DND-41 (cell line): ENCODE results near the gene DNAJC12.

ENCODE experiments used
- ATAC-seq: fragments of 200-7000 bp; cut with Tn5 transposase; 3 replicates; pipeline ENCODE4 v1.9.1; 2021; ENCODE audit warnings: low read depth; ENCODE audit not compliant: insufficient read depth
- DNase-seq: peaks from one replicate; pipeline ENCODE4 v3.0.0-alpha.2; 2020
- H2AFZ ChIP-seq: 2 replicates; pipeline ENCODE4 v1.6.0; 2012; ENCODE audit warnings: low read depth, low read length
- H3K27ac ChIP-seq: 2 replicates; pipeline ENCODE4 v1.5.1; 2012; ENCODE audit warnings: low read length, inconsistent platforms
- H3K27me3 ChIP-seq: fragments of 200-600 bp; sonication (generic); 2 replicates; pipeline ENCODE4 v1.6.0; 2012; ENCODE audit warnings: low read length, mild to moderate bottlenecking, inconsistent platforms; ENCODE audit not compliant: insufficient read depth, poor library complexity
- H3K36me3 ChIP-seq: 2 replicates; pipeline ENCODE4 v1.5.1; 2012; ENCODE audit warnings: low read length, inconsistent platforms; ENCODE audit not compliant: insufficient read depth
- H3K4me1 ChIP-seq: 2 replicates; pipeline ENCODE4 v1.5.1; 2012; ENCODE audit warnings: mild to moderate bottlenecking, low read length; ENCODE audit not compliant: insufficient read depth
- H3K4me2 ChIP-seq: 2 replicates; pipeline ENCODE4 v1.6.0; 2012; ENCODE audit warnings: mild to moderate bottlenecking, moderate library complexity, low read length, inconsistent platforms; ENCODE audit not compliant: insufficient read depth
- H3K4me3 ChIP-seq, 2 experiments: fragments of 200-600 bp in 1 of 2; shearing (Covaris generic) in 1 of 2; 2 replicates each; pipeline ENCODE4 v1.5.1; 2012 to 2016; ENCODE audit warnings: inconsistent platforms in 2 of 2, low read length in 2 of 2, mild to moderate bottlenecking in 2 of 2, low read depth in 1 of 2, moderate library complexity in 1 of 2
- H3K79me2 ChIP-seq: 2 replicates; pipeline ENCODE4 v1.6.0; 2012; ENCODE audit warnings: low read length, inconsistent platforms; ENCODE audit not compliant: insufficient read depth
- H3K9ac ChIP-seq: 2 replicates; pipeline ENCODE4 v1.6.0; 2012; ENCODE audit warnings: low read depth, mild to moderate bottlenecking, inconsistent platforms, low read length, moderate library complexity
- H3K9me3 ChIP-seq: 2 replicates; pipeline ENCODE4 v1.5.1; 2012; ENCODE audit warnings: low read length, moderate library complexity, mild to moderate bottlenecking, inconsistent platforms; ENCODE audit not compliant: insufficient read depth, severe bottlenecking
- H4K20me1 ChIP-seq: 2 replicates; pipeline ENCODE4 v1.6.0; 2012; ENCODE audit warnings: low read length; ENCODE audit not compliant: insufficient read depth
- CTCF ChIP-seq: IDR thresholded peaks from 2 replicates; pipeline ENCODE4 v1.5.1; 2012; ENCODE audit warnings: borderline replicate concordance, low read length, moderate library complexity, mild to moderate bottlenecking; ENCODE audit not compliant: poor library complexity, severe bottlenecking; ENCODE audit errors: extremely low read depth
- EZH2 ChIP-seq: IDR thresholded peaks from 3 replicates; pipeline ENCODE4 v1.6.1; 2012; ENCODE audit warnings: borderline replicate concordance, low read depth, mild to moderate bottlenecking, moderate library complexity, low read length, inconsistent platforms; ENCODE audit not compliant: severe bottlenecking

DNAJC12 gene

GRCh38 chr10:67772151-67772550, 65.8 kb downstream of the DNAJC12 start:
- ATAC-seq (no peak), DNase-seq (no peak)
- Histone ChIP-seq H3K27ac (no peak overlapping the region), H3K9me3 (no peaks in the 10 kb centered on the region), H3K27me3 (peaks cover 8% of the 10 kb centered on the region), H4K20me1 (no peaks in the 10 kb centered on the region), H3K79me2 (no peaks in the 10 kb centered on the region), H2AFZ (no peak overlapping the region), H3K4me2 (no peak overlapping the region), H3K36me3 (no peaks in the 10 kb centered on the region), H3K4me1 (no peaks in the 10 kb centered on the region), H3K4me3 (no peak overlapping the region), H3K9ac (no peak overlapping the region)
- TF ChIP-seq CTCF (no peak), EZH2 (no peak)

- Histone ChIP-seq H3K36me3 (no peaks in the 10 kb centered on the region), H3K9me3 (no peaks in the 10 kb centered on the region), H3K4me3 (no peak overlapping the region), H3K27ac (no peak overlapping the region), H4K20me1 (no peaks in the 10 kb centered on the region), H3K4me1 (no peaks in the 10 kb centered on the region), H2AFZ (no peak overlapping the region), H3K4me2 (no peak overlapping the region), H3K27me3 (peaks cover 8% of the 10 kb centered on the region), H3K9ac (no peak overlapping the region), H3K79me2 (no peaks in the 10 kb centered on the region)
- TF ChIP-seq CTCF (no peak), EZH2 (no peak)
- DNase-seq, result no peak
- no peak for ATAC-seq
These were observed 66.8 kb downstream of the DNAJC12 start for GRCh38 chr10:67771200-67771599.

- Histone ChIP-seq H3K4me2 (no peak overlapping the region), H3K27me3 (peaks cover 8% of the 10 kb centered on the region)
These were observed 67.5 kb downstream of the DNAJC12 start for GRCh38 chr10:67770537-67770936.

More at GRCh38 chr10:67770537-67770936, 67.5 kb downstream of the DNAJC12 start:
- Histone ChIP-seq H2AFZ (no peak overlapping the region), H3K4me1 (peaks cover 4% of the 10 kb centered on the region; the same call in 1 of the 2 replicates), H3K9me3 (no peaks in the 10 kb centered on the region), H3K36me3 (no peaks in the 10 kb centered on the region), H3K79me2 (no peaks in the 10 kb centered on the region), H3K27ac (no peak overlapping the region), H3K9ac (no peak overlapping the region), H3K4me3 (no peak overlapping the region), H4K20me1 (no peaks in the 10 kb centered on the region)
- TF ChIP-seq EZH2 (no peak), CTCF (no peak)
- DNase-seq (no peak), ATAC-seq (no peak)
